ENCODE results near the gene METTL16.

METTL16 gene

DNA sequence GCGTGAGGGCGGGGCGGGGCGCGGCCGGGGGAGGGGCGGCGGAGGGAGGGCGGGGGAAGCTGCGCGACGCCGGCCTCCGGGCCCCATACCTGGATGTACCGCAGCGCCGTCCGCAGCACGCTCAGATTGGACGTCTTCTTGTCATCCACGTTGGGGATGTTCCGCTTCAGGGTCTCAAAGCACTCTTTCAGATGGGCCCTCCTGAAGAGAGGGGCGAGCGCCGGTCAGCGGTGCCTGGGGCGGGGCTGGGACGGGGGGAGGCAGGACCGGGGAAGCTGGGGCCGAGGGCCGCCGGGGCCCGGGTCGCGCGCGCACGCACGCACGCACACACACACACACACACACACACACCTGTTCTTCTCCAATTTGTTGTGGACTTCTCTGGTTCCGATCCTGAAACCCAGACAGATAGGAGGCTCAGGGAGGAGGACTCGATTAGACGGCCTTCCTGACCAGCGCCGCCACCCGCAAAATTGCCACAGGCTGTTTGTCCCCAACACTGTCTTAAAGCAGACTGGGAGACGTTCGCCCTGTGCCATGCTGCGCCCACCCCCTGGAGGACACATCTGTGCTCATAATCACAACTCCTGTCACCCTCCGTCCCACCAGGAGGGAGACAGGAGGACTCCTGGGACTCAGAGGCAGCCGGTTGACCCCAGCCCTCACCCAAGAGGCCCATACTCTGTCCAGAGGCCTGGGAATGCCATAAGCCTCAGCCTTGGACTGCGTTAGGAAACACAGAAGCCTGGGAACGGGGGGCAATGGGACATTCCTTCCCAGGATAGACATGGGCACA is 117.5 kb downstream of the METTL16 start:
- no peak for DNase-seq

- DNase-seq: peak; percentile 92
These were observed 118.3 kb downstream of the METTL16 start for GRCh38 chr17:2393174-2393953.

DNA sequence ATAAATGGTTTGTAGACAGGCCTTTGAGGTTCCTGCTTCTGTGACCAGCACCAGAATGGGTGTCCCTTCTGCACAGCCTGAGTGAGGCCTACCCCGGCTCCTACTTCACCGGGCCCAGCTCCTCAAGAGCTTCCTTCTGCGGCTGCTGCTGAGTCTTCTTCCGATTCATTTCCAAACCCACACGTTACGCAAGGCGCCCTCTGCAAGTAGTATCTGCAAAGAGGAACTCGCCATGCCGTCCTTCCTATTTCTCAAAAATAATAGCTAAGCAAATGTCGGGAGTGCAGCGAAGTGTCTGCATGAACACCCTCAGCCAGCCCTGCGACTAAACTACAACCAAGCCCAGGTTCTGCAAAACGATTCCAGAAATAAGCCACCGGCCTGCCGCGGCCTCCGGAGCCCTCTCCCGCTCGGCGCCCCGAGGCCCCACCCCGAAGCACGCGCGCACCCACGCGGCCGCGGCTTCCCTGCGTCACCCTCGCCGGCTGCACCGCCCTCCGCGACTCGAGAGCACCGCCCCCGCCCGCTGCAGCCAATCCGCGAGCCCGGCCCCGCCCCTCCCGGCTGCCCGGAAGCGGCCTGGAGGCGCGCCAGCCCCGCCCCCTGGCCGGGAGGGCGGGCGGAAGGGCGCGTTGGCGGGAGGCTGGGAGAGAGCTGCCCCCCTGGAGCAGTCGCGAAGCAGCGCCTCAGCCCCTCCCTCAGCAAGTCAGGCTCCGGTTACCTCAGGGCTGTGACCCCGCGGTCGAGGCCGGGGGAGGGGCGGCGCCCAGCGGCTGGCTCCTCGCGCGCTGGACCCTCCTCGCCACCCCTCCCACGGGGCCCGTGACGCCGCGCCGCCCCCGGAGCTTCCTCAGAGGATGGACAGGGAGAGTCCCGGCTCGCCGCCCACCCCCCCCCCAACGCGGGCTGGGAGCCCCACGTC is 119.2 kb downstream of the METTL16 start:
- DNase-seq: peak; percentile 99

GRCh38 chr17:2391597-2392251 is 120.0 kb downstream of the METTL16 start:
- DNase-seq: no peak

DNA sequence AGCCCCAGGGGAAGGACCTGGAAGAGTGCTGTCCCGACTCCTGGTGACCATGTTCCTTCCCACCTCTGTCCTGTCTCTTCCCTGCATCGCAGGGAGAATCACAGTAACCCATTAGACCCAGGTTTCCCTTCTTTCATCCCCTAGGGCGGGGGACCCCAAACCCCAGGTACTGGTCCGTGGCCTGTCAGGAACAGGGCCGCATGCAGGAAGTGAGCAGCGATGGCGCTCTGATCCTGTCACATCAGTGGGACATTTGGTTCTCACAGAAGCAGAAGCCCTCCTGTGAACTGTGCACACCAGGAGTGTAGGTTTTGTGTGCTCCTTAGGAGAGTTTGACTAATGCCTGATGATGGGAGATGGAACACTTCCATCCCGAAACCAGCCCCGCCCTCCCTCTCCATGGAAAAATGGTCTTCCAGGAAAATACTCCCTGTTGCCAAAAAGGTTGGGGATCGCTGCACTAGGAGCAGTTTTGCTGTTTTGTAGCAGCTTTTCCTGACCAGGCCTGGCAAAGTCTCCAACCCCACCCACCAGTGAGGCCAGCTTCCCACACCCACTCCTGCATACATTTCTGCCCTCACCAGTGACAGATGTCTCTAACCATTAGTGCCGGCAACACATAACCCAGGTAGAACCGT is 121.4 kb downstream of the METTL16 start:
- DNase-seq: no peak

GRCh38 chr17:2388683-2389055 is 123.0 kb downstream of the METTL16 start:
- DNase-seq: no peak

DNA sequence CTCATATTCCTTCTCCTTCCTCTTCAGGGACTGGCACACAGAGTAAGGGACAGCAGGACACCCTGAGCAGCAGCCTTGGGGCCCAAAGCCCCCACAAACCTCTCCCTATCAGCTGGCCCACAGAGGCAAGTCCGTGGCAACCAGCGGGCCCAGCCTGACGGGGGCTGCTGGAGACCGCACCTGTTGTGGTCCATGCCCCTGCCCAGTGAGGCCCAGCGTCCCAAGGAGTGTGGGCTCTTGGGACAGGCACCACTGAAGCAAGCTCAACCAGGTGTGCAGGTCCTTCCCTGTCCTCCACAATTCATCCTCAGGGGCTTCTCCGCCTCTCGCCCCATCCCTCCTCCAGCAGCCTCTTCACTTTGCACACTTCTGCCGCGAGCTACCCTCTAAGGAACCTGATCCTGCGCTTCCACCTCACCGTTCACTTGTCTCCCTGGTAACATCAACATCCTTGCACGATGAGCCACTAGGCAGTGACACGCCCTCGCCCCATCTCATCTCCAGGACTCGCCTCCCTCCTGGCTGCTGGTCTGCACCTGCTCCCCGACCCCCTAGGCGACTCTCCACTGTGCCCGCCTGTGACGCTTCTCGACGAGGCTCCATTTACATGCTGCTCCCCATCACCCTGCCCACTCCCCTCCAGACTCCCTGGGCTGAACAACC is 123.5 kb downstream of the METTL16 start:
- no peak for DNase-seq

DNA sequence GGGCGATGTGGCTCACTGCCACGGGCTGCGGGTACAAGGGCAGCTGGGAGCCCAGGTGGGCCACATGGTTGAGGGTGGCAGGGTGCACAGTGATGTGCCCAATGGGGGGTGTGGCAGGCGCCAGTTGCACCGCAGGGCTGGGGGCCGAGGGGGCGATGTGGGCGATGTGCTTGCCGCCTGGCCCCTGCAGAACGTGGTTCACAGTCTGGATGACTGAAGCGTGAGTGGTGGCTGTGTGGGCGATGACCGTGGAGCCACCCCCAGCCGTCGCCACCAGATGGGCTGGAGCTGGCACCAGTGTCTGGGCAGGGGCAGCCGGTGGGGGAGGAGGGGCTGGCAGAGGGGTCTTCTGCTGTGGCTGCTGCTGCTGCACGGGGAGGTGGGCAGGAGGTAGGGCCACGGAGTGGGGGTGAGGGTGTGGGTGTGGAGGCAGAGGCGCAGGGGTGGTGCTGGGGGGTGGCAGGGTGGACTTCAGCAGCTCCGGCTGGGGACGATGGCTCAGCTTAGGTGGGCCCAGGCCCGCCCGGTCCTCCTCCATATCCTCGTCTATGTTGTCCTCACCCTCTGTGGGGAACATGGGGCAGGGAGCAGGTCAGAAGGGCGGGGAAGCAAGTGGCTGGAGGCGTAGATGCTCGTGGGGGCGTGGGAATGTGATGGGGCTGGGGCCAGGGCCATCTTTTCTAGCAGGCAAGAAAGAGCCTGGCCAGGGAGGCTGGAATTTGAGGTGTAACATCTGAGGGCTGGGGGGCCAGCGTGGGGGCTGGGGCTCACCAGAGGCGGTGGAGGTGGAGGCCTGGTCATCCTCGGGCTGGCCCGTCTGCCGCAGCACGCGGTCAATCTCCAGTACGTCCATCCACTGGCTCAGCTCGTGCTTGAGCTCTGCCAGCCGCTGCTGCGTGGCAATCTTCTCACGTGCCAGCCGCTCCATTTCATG is 124.3 kb downstream of the METTL16 start:
- DNase-seq: no peak

GRCh38 chr17:2386400-2387085 is 125.1 kb downstream of the METTL16 start:
- DNase-seq: no peak

DNA sequence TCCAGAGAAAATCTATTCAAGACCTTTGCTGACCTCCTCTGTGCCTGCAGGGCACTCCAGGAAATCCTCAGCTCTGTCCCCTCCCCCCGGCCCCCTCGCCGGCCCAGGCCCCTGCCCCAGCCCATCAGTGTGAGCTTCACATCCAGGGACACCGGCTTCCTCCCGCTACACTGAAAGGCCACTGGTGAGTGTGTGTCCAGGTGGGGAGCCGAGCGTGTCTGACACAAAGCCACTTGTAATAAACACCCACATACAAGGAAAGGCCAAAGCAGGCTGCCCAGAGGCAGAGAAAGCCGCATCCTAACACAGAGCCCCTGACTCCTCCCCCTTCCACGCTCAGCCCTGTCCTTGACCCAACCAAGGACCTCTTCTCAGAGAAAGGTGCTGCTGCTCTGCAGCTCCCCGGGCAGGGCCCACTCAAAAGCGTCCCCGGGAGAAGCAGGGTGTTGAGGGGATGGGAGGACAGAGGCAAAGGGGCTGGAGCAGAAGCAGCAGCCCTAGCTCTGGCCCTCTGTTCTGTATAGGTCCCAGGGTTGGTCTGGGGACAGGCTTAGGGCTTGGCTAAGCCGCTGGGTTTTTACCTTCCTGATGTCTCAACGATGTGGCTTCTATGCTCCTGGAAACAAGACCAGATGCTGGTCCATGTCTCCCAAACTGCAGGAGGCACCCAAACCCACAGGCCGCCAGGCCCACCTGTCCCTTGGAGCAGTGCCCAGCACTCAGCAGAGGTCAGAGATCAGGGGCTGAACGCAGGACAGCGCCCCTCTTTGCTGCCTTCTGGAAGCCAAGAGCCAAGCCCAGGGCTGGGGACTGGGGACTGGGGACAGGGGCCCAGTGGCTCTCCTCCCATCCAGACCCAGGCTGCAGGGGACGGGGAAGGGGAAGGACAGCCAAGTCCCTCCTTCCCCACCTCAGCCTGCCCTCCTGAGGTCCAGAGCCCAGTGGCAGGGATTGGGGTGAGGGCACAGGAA is 126.2 kb downstream of the METTL16 start:
- no peak for DNase-seq

DNA sequence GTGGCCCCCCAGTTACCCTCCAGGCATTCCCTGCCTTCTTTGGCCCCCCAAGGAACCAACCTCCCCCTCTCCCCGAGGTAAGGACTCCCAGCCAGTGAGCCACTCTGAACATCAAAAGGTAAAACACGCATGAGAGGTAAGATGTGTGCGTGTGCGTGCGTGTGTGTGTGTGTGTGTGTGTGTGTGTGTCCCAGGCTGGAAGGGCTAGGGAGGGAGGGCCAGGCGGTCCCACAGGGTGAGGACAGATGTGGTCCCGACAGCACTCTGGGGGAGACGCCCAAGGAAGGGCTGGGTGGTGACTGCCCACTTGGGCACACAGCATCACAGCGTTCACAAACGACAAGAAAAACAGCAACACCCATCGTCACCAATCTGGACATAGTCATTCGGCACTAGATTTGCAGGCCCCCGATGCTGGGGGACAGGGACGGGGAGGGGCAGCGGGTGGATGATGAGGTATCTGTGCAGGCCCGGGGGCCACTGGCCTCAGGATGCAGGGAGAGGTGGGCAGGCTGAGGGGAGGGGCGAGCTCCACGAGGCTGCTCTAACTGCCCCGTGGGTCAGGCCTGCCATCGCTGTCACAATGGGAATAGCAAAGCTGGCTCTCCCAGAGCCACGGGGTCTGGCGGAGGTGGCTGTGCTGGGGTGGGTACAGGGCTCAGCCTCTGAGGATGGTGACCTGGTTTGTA is 127.1 kb downstream of the METTL16 start:
- DNase-seq: no peak

DNA sequence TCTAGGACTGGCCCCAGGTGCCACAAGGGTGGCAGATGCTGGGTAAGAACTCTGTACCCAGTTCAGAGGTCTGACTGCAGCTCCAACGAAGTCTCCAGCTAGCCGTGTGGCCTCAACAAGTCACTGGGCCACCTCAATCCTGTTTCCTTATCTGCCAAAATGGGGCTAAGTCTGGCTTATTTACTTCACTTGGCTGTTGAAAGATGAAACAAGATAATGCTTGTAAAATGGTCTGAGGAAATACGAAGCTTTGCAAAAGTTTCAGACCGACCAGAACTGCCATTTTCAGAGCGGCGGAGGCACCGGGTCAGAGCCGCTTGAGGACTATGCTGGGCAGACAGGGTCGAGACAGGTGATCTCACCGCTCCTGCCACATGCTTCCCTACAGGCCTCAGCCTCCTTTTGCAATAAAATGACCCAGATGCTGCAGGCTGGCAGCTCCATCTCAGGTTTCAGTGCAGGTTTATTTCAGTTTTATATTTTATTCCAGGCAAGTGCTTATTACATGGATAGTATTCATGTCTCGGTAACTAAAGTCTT is 128.0 kb downstream of the METTL16 start:
- no peak for DNase-seq

DNA sequence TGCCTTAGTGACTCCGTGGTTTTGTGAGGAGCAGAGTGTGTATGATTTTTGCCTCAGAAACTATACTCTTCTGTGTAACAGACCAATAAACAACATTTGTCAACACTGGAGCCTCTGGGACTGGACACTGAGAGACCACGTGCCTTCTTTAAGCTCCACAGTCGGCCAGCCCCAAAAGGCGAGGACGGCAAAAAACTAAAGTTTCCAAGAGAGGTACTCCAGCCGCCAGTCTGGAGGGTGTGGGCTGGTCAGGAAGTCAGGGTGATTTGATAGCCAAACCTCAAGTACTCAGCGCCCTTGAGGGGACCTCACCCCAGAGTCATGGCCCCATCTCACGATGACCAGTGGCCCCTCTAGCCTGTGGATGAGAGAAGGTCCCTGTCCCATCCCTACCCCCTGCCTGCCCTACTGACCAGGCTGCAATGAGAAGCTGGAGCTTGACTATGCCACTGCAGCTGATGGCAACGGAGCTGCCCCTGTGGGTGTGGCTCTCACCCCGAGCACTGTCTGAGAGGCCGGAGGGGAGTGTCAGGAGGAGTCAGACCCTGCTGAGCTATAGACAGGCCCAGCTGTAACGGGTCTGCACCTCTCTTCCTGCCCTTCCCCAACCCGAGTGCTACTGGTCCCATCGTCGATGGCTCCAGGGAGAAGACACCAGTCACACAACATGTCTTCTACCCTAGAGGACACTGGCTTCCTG is 130.6 kb downstream of the METTL16 start:
- no peak for DNase-seq

GRCh38 chr17:2380226-2380922 is 131.3 kb downstream of the METTL16 start:
- DNase-seq: no peak

DNA sequence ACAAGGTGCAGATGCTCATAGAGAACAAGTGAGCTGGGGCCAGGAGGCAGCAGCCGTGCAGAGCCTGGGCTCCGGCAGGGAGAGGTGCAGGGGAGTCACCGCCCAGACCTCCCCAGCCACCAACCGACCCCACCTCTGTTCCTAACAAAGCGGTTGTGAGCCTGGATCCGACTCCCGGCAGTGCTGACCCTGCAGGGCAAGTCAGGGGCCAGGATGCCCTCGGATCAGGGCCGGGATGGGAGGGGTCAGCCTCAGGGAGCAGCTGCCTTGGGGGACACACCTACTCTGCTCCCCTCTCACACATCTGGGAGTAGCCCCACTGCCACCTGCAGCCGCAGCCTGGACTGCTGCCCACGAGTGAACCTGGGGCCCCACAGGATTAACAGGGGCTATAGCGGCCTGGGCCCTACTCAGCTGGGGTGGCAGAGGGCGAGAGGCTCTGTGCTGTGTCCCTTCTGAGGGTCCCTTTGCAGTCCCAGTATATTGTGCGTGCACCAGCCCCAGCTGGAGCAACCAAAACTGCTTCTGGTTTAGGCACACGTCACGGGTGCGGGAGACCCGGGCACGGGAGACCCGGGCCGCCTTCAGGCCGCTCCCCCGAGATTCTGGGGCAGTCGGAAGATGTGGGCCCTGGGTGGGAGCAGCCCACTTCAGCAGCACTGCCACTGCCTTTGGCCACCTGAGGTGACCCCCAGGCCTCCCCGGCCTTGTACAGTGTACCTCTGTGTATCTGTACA is 132.0 kb downstream of the METTL16 start:
- DNase-seq: no peak

- DNase-seq: no peak
These were observed 132.8 kb downstream of the METTL16 start for GRCh38 chr17:2378905-2379304.
